H1 (cell line): ENCODE results near the gene HAGH.

Source experiments
- CHD2 ChIP-seq: IDR thresholded peaks from 2 replicates; pipeline ENCODE4 v1.6.1; 2012; ENCODE audit warnings: low read length, improper control_type of control experiment
- TF ChIP-seq, protein P1 (sequence below), 3 experiments: IDR thresholded peaks; 1 replicate in 2 of 3; 2 replicates in 1 of 3; pipeline versions ENCODE4 v1.5.1 to v1.6.1; 2011; ENCODE audit warnings: low read length in 3 of 3, mild to moderate bottlenecking in 3 of 3, inconsistent platforms in 2 of 3, low read depth in 1 of 3, moderate library complexity in 1 of 3; ENCODE audit not compliant: insufficient read depth in 1 of 3; ENCODE audit errors: control extremely low read depth in 1 of 3

DNA sequence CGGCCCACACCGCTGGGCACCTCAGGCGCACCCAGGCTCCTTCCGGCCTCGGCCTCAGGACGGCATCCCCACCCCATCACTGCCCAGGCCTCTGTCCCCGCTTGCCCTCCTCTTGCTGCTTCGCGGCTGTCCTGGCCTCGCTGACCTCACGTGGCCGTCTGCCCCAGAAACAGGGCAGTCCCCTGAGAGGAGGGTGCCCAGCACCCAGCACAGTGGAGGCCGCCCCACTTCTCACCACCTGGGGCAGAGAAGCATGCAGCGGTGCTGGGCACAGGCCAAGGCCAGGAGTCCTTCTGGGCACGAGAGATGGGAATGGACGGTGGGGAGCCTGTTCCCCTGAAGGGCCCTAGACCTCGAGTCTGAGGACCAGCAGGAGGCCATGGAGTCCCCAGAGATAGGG lies 8.9 kb downstream of the HAGH start:
- TF ChIP-seq, protein P1, sequence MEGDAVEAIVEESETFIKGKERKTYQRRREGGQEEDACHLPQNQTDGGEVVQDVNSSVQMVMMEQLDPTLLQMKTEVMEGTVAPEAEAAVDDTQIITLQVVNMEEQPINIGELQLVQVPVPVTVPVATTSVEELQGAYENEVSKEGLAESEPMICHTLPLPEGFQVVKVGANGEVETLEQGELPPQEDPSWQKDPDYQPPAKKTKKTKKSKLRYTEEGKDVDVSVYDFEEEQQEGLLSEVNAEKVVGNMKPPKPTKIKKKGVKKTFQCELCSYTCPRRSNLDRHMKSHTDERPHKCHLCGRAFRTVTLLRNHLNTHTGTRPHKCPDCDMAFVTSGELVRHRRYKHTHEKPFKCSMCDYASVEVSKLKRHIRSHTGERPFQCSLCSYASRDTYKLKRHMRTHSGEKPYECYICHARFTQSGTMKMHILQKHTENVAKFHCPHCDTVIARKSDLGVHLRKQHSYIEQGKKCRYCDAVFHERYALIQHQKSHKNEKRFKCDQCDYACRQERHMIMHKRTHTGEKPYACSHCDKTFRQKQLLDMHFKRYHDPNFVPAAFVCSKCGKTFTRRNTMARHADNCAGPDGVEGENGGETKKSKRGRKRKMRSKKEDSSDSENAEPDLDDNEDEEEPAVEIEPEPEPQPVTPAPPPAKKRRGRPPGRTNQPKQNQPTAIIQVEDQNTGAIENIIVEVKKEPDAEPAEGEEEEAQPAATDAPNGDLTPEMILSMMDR (IDR thresholded peaks at IDR 0.05; ENCODE audit: control extremely low read depth in 1 of 3, insufficient read depth in 1 of 3, low read depth in 1 of 3, low read length in 3 of 3), result no peak
- TF ChIP-seq CHD2, result no peak
